ENCODE data around the gene R3HDML. TPM values are rescaled to one million over a fixed set of nuclear protein-coding genes. Genes with fewer than 3 reads are reported as not detected.

R3HDML gene
- polyA plus RNA-seq, 3 donors, result not detected

- H3K9ac ChIP-seq (ENCODE audit: insufficient read depth, low read length, poor library complexity, severe bottlenecking), result no peak overlapping the region
- DNase-seq, result no peak
- no peaks in the 10 kb centered on the region for H3K79me2 ChIP-seq (ENCODE audit: insufficient read depth, low read length)
- H3K4me3 Mint-ChIP-seq, result no peak overlapping the region
- no peak overlapping the region for H3K27ac Mint-ChIP-seq
- WGBS (ENCODE audit: insufficient coverage), result no CpG with 5 or more reads among the region's 4 CpGs
- no peak overlapping the region for H3K4me2 ChIP-seq (replicated peaks; ENCODE audit: extremely low read depth, low read length, poor library complexity, severe bottlenecking)
- no peaks in the 10 kb centered on the region for H3K27me3 ChIP-seq (ENCODE audit: control insufficient read depth in 2 of 2, insufficient read depth in 2 of 2, low read length in 2 of 2)
- H3K27ac ChIP-seq (ENCODE audit: low read depth in 1 of 2, low read length in 2 of 2), result no peak overlapping the region
- no peaks in the 10 kb centered on the region for H3K4me1 Mint-ChIP-seq
- no peaks in the 10 kb centered on the region for H4K20me1 ChIP-seq (ENCODE audit: insufficient read depth, low read length)
- H2AFZ ChIP-seq (ENCODE audit: insufficient read depth, low read depth, low read length, poor library complexity, severe bottlenecking), result no peak overlapping the region
- intact Hi-C loops (cut with micrococcal nuclease), result no loop called here
- no peak overlapping the region for H3K4me3 ChIP-seq (replicated peaks in 1 of 3; ENCODE audit: low read depth in 2 of 3, low read length in 3 of 3)
- no peaks in the 10 kb centered on the region for H3K36me3 Mint-ChIP-seq
- TF ChIP-seq CTCF (IDR thresholded peaks at IDR 0.05), result no peak
- no peaks in the 10 kb centered on the region for H3K9me3 Mint-ChIP-seq
- no peaks in the 10 kb centered on the region for H3K9me3 ChIP-seq (replicated peaks in 1 of 2; ENCODE audit: control insufficient read depth in 1 of 2, insufficient read depth in 1 of 2, low read length in 2 of 2)
- no peaks in the 10 kb centered on the region for H3K4me1 ChIP-seq (ENCODE audit: control insufficient read depth in 1 of 2, insufficient read depth in 2 of 2, low read length in 2 of 2)
- peaks cover 1 to 12% (median 10%) of the 10 kb centered on the region in 3 donors for H3K27me3 Mint-ChIP-seq (ENCODE audit: low read depth in 3 of 3)
- H3K36me3 ChIP-seq (replicated peaks in 1 of 2; ENCODE audit: control insufficient read depth in 1 of 2, insufficient read depth in 2 of 2, low read length in 2 of 2), result no peaks in the 10 kb centered on the region
Measured at GRCh38 chr20:44364068-44364467, 27.2 kb downstream of the R3HDML start.

- Histone ChIP-seq H3K4me3 (replicated peaks in 1 of 3; ENCODE audit: low read depth in 2 of 3, low read length in 3 of 3) (no peak overlapping the region), H3K9ac (ENCODE audit: insufficient read depth, low read length, poor library complexity, severe bottlenecking) (no peak overlapping the region), H3K4me1 (ENCODE audit: control insufficient read depth in 1 of 2, insufficient read depth in 2 of 2, low read length in 2 of 2) (no peaks in the 10 kb centered on the region), H3K79me2 (ENCODE audit: insufficient read depth, low read length) (no peaks in the 10 kb centered on the region), H3K27ac (ENCODE audit: low read depth in 1 of 2, low read length in 2 of 2) (no peak overlapping the region), H3K4me2 (replicated peaks; ENCODE audit: extremely low read depth, low read length, poor library complexity, severe bottlenecking) (no peak overlapping the region), H3K9me3 (replicated peaks in 1 of 2; ENCODE audit: control insufficient read depth in 1 of 2, insufficient read depth in 1 of 2, low read length in 2 of 2) (no peaks in the 10 kb centered on the region), H4K20me1 (ENCODE audit: insufficient read depth, low read length) (no peaks in the 10 kb centered on the region), H3K27me3 (ENCODE audit: control insufficient read depth in 2 of 2, insufficient read depth in 2 of 2, low read length in 2 of 2) (no peaks in the 10 kb centered on the region), H2AFZ (ENCODE audit: insufficient read depth, low read depth, low read length, poor library complexity, severe bottlenecking) (no peak overlapping the region), H3K36me3 (replicated peaks in 1 of 2; ENCODE audit: control insufficient read depth in 1 of 2, insufficient read depth in 2 of 2, low read length in 2 of 2) (no peaks in the 10 kb centered on the region)
- Mint-ChIP-seq H3K27me3 (ENCODE audit: low read depth in 3 of 3) (peaks cover 0 to 12% (median 8%) of the 10 kb centered on the region in 3 donors), H3K4me3 (no peak overlapping the region), H3K9me3 (no peaks in the 10 kb centered on the region), H3K4me1 (no peaks in the 10 kb centered on the region), H3K36me3 (no peaks in the 10 kb centered on the region), H3K27ac (no peak overlapping the region)
- WGBS (ENCODE audit: insufficient coverage), result no CpG with 5 or more reads among the region's 6 CpGs
- DNase-seq, result no peak
- no peak for TF ChIP-seq CTCF (IDR thresholded peaks at IDR 0.05)
- intact Hi-C loops (cut with micrococcal nuclease), result no loop called here
Measured at GRCh38 chr20:44364780-44365179, 27.9 kb downstream of the R3HDML start.
